ENCODE data around the gene PRDM7.
"Not testable (repeated sequence)": the region's sequence is repeated elsewhere in the genome, so short reads cannot be mapped to it uniquely, and the experiment has no call there.

PRDM7 gene

DNA sequence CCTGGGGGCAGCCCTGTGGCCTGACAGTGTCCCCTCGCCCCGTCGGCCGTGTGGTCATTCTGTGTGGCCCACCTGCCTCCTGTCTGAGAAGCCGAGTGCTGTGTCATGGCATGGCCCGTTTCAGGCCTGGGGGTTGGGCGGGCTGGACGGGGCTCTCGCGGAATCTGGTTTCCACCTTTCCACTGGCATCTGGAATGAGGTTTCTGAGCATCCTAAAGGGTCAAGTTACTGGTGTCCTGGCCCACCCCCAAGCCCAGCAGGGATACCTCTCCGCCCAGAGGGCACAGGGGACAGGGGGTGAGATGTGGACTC, 65.7 kb downstream of the PRDM7 start:
- DNase-seq, result no peak

GRCh38 chr16:90010676-90011507, 66.2 kb downstream of the PRDM7 start:
- DNase-seq, result no peak

- DNase-seq, result no peak
Observed at GRCh38 chr16:90009172-90009899, 67.8 kb downstream of the PRDM7 start.

GRCh38 chr16:90008708-90009145, 68.4 kb downstream of the PRDM7 start:
- peak; percentile 59 to 65 for DNase-seq

DNA sequence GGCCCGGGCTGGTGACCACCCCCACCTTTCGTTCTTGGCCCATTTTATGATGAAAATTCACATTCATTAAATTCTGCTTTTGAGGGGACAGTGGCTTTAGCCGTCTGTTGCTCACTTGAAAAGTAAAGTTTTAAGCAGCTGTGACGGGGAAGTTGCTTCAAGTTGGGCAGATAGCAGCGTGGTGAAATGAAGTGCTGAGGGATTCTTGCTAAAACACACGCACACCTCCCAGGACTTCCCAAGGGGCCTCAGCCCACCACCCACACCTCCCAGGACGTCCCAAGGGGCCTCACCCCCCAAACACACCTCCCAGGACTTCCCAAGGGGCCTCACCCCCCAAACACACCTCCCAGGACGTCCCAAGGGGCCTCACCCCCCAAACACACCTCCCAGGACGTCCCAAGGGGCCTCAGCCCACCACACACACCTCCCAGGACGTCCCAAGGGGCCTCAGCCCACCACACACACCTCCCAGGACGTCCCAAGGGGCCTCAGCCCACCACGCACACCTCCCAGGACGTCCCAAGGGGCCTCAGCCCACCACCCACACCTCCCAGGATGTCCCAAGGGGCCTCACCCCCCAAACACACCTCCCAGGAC, 69.4 kb downstream of the PRDM7 start:
- not testable (repeated sequence) for DNase-seq

DNA sequence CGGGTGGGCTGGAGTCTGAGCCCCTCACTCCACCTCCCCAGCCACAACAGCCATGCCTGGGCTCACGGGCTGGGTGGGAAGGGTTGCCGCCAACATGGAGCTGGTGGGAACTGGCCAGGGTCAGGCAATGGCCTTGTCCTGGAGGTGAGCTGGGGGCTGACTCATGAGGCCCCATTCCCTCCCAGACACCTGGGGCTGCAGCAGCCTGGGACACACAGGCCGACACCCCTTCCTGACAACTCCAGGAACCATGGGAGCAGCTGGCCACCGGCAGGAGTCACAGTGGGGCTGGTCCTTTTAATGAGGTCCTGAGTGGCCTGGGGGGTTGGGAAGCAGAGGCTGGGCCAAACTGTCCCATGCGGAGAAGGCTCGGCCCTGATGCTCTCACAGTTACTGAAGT, 70.1 kb downstream of the PRDM7 start:
- DNase-seq, result no peak

Measured in activated CD4-positive, alpha-beta T cell treated with anti-CD3 and anti-CD28 coated beads, Interleukin-2, amount 50 U/mL, for 4 hours (primary cell).